HCT116 (cell line): Measurements from ENCODE around the gene IMMP2L. TPM values are rescaled to one million over a fixed set of nuclear protein-coding genes. Genes with fewer than 3 reads are reported as not detected.

ENCODE experiments used
- ATAC-seq: fragments of 200-7000 bp; cut with Tn5 transposase; 2 replicates; pipeline ENCODE4 v1.9.1; 2020; ENCODE audit warnings: mild to moderate bottlenecking, moderate library complexity
- BruUV-seq: library from RNA; stranded (reverse); fragments of 400-500 nt; replicated peaks from 2 replicates; lab custom pipeline; 2021; lab: Mats Ljungman, UMichigan
- CTCF ChIA-PET: fragments of 300-600 bp; sonication (Branson Sonifier 250); formaldehyde crosslinking; loops from one replicate; lab custom pipeline; 2021; ENCODE audit warnings: antibody characterized with exemption; lab: Charles Lee
- POLR2A ChIA-PET: fragments of 300-600, 350-600 bp; sonication (Branson Sonifier 250); formaldehyde crosslinking; loops from one replicate; lab custom pipeline; 2021; ENCODE audit warnings: antibody characterized with exemption; lab: Charles Lee
- RAD21 ChIA-PET, 2 experiments: fragments of 300-600 bp; sonication (Branson Sonifier 250); formaldehyde crosslinking; loops; one replicate each; lab custom pipeline; 2023; ENCODE audit warnings: low total read pairs in 2 of 2; ENCODE audit not compliant: uncharacterized antibody in 2 of 2, unreplicated experiment in 2 of 2, low non-redundant PET in 1 of 2; lab: Charles Lee
- DNase-seq: peaks from one replicate; pipeline ENCODE4 v3.0.0-alpha.2; 2010; ENCODE audit warnings: low read depth, low spot score
- H2AFZ ChIP-seq: fragments of 200-600 bp; shearing (Covaris generic), sonication (generic); 2 replicates; pipeline ENCODE4 v1.6.1; 2017; ENCODE audit warnings: low read depth, mixed run types, mixed read lengths, antibody characterized with exemption, low read length; ENCODE audit not compliant: poor library complexity, severe bottlenecking
- H3K27ac ChIP-seq: 2 replicates; pipeline ENCODE4 v1.5.1; 2012; ENCODE audit warnings: low read depth, low read length
- H3K27me3 ChIP-seq: fragments of 200-600 bp; sonication (generic); 2 replicates; pipeline ENCODE4 v1.6.1; 2016; ENCODE audit warnings: mixed run types, low read length, mixed read lengths; ENCODE audit not compliant: insufficient read depth
- H3K36me3 ChIP-seq, 2 experiments: fragments of 200-500 bp in 1 of 2; fragments of 200-600 bp in 1 of 2; sonication (Bioruptor generic) in 1 of 2; sonication (generic) in 1 of 2; 2 replicates each; pipeline versions ENCODE4 v1.5.1 to v1.6.1; 2014 to 2016; ENCODE audit warnings: low read length in 2 of 2, inconsistent platforms in 1 of 2, mixed read lengths in 1 of 2, mixed run types in 1 of 2; ENCODE audit not compliant: insufficient read depth in 2 of 2, control insufficient read depth in 1 of 2
- H3K4me1 ChIP-seq, 2 experiments: fragments of 200-600 bp in 1 of 2; sonication (generic) in 1 of 2; 2 replicates each; pipeline versions ENCODE4 v1.5.1 to v1.6.1; 2012 to 2017; ENCODE audit warnings: low read length in 2 of 2, inconsistent platforms in 1 of 2, mild to moderate bottlenecking in 1 of 2, mixed read lengths in 1 of 2, mixed run types in 1 of 2, moderate library complexity in 1 of 2; ENCODE audit not compliant: insufficient read depth in 2 of 2, control insufficient read depth in 1 of 2
- H3K4me2 ChIP-seq: fragments of 200-600 bp; sonication (generic); 2 replicates; pipeline ENCODE4 v1.6.1; 2017; ENCODE audit warnings: mixed run types, low read length, mixed read lengths
- H3K4me3 ChIP-seq, 2 experiments: fragments of 200-600 bp in 1 of 2; sonication (generic) in 1 of 2; replicated peaks in 1 of 2; 2 replicates each; pipeline ENCODE4 v1.5.1; 2011 to 2016; ENCODE audit warnings: low read length in 2 of 2, control low read depth in 1 of 2, low read depth in 1 of 2, mild to moderate bottlenecking in 1 of 2, mixed read lengths in 1 of 2, mixed run types in 1 of 2
- H3K79me2 ChIP-seq: fragments of 200-600 bp; sonication (generic); 2 replicates; pipeline ENCODE4 v1.6.1; 2017; ENCODE audit warnings: mild to moderate bottlenecking, mixed run types, low read length, moderate library complexity, mixed read lengths; ENCODE audit not compliant: insufficient read depth
- H3K9ac ChIP-seq: fragments of 200-600 bp; sonication (generic); 2 replicates; pipeline ENCODE4 v1.6.1; 2016; ENCODE audit warnings: low read length, mixed read lengths
- H3K9me2 ChIP-seq: fragments of 200-600 bp; sonication (generic), shearing (Covaris generic); 2 replicates; pipeline ENCODE4 v1.6.1; 2017; ENCODE audit warnings: mixed run types, mild to moderate bottlenecking, moderate library complexity; ENCODE audit not compliant: insufficient read depth
- H3K9me3 ChIP-seq, 2 experiments: fragments of 200-500 bp in 1 of 2; fragments of 200-600 bp in 1 of 2; sonication (Bioruptor generic) in 1 of 2; sonication (generic) in 1 of 2; 2 replicates each; pipeline ENCODE4 v1.6.1; 2014 to 2017; ENCODE audit warnings: low read length in 2 of 2, mixed read lengths in 2 of 2, inconsistent platforms in 1 of 2, low read depth in 1 of 2, mild to moderate bottlenecking in 1 of 2, mixed run types in 1 of 2, moderate library complexity in 1 of 2; ENCODE audit not compliant: control insufficient read depth in 1 of 2, insufficient read depth in 1 of 2
- H4K20me1 ChIP-seq: fragments of 200-600 bp; sonication (generic), shearing (Covaris generic); 2 replicates; pipeline ENCODE4 v1.6.1; 2017; ENCODE audit warnings: mixed run types, mild to moderate bottlenecking, moderate library complexity; ENCODE audit not compliant: insufficient read depth
- ATF3 ChIP-seq: IDR thresholded peaks from 2 replicates; pipeline ENCODE4 v1.6.1; 2012
- CBX3 ChIP-seq: IDR thresholded peaks from 2 replicates; pipeline ENCODE4 v1.6.1; 2012; ENCODE audit warnings: low read depth
- ELF1 ChIP-seq: IDR thresholded peaks from 2 replicates; pipeline ENCODE4 v1.6.1; 2012; ENCODE audit warnings: low read depth, borderline replicate concordance
- JUND ChIP-seq: IDR thresholded peaks from 2 replicates; pipeline ENCODE4 v1.6.1; 2012
- RAD21 ChIP-seq: IDR thresholded peaks from 2 replicates; pipeline ENCODE4 v1.6.1; 2012; ENCODE audit warnings: low read depth, mild to moderate bottlenecking
- SIN3A ChIP-seq: IDR thresholded peaks from 2 replicates; pipeline ENCODE4 v1.6.1; 2012; ENCODE audit warnings: low read depth
- YY1 ChIP-seq: IDR thresholded peaks from 2 replicates; pipeline ENCODE4 v1.6.1; 2011; ENCODE audit warnings: low read length, low read depth, moderate library complexity, mild to moderate bottlenecking; ENCODE audit not compliant: insufficient replicate concordance; ENCODE audit errors: extremely low read depth
- ZBTB33 ChIP-seq: IDR thresholded peaks from 2 replicates; pipeline ENCODE4 v1.6.1; 2011; ENCODE audit warnings: mild to moderate bottlenecking, low read length, moderate library complexity; ENCODE audit not compliant: insufficient replicate concordance; ENCODE audit errors: extremely low read depth
- ZFX ChIP-seq: fragments of 450-650 bp; IDR thresholded peaks from 2 replicates; pipeline ENCODE4 v1.6.1; 2017
- ZNF274 ChIP-seq: fragments of 200-500 bp; sonication (Bioruptor generic); IDR thresholded peaks from 2 replicates; pipeline ENCODE4 v1.6.1; 2014; ENCODE audit warnings: mild to moderate bottlenecking, low read depth, low read length, inconsistent platforms
- intact Hi-C: fragments of 100-400 bp; cut with micrococcal nuclease; formaldehyde crosslinking; loops from 2 replicates; pipeline ENCODE4 v1.10.0; 2022
- total RNA-seq: library from RNA; stranded (reverse); gene quantifications from one replicate; pipeline ENCODE4 v1.2.1, GENCODE V29; 2021; ENCODE audit not compliant: unreplicated experiment

The IMMP2L gene
- total RNA-seq, 1 experiment from 2014 or later: 21.1 TPM

- no peaks in the 10 kb centered on the region for H3K9me2 ChIP-seq
- no peaks in the 10 kb centered on the region for H3K36me3 ChIP-seq
- ChIA-PET CTCF (no interaction called here), RAD21 (no interaction called here), POLR2A (no interaction called here)
- H3K9ac ChIP-seq: no peak overlapping the region
- ATAC-seq (no peak), DNase-seq (no peak)
- H3K4me1 ChIP-seq: no peaks in the 10 kb centered on the region
- H4K20me1 ChIP-seq: no peaks in the 10 kb centered on the region
- H3K9me3 ChIP-seq: no peaks in the 10 kb centered on the region
- no peak overlapping the region for H2AFZ ChIP-seq
- intact Hi-C loops: no loop called here
- no peak overlapping the region for H3K4me2 ChIP-seq
- no TSS peak for BruUV-seq
- H3K79me2 ChIP-seq: no peaks in the 10 kb centered on the region
- no peak overlapping the region for H3K27ac ChIP-seq
- no peak overlapping the region for H3K4me3 ChIP-seq
- TF ChIP-seq ZFX (no peak), ATF3 (no peak), ELF1 (no peak), YY1 (no peak), ZNF274 (no peak), CBX3 (no peak), SIN3A (no peak), RAD21 (no peak), JUND (no peak), ZBTB33 (no peak)
- no peaks in the 10 kb centered on the region for H3K27me3 ChIP-seq
Observed at GRCh38 chr7:111009526-111010040, 552.7 kb downstream of the IMMP2L start.
